H9 (cell line): ENCODE results near the gene POLN. TPM values are rescaled to one million over a fixed set of nuclear protein-coding genes. Genes with fewer than 3 reads are reported as not detected.
A peak's percentile ranks its signal among the peaks of the same experiment; 100 is the strongest.

Source experiments
- DNase-seq: peaks from one replicate; pipeline ENCODE4 v3.0.0-alpha.2; 2017
- H2AFZ ChIP-seq: one replicate; pipeline ENCODE4 v1.6.1; 2013; ENCODE audit warnings: mild to moderate bottlenecking, low read length, control low read depth, moderate library complexity
- H2AK5ac ChIP-seq: 2 replicates; pipeline ENCODE4 v1.6.1; 2013; ENCODE audit warnings: low read length, control low read depth, mixed read lengths; ENCODE audit not compliant: insufficient read length
- H2BK120ac ChIP-seq: one replicate; pipeline ENCODE4 v1.6.1; 2013; ENCODE audit warnings: low read depth, mild to moderate bottlenecking, low read length, control low read depth, inconsistent platforms; ENCODE audit not compliant: poor library complexity, severe bottlenecking
- H2BK12ac ChIP-seq: 2 replicates; pipeline ENCODE4 v1.6.1; 2013; ENCODE audit warnings: low read length, control low read depth, mixed read lengths, low read depth; ENCODE audit not compliant: insufficient read length
- H2BK15ac ChIP-seq: 2 replicates; pipeline ENCODE4 v1.6.1; 2013; ENCODE audit warnings: low read depth, low read length, control low read depth
- H2BK20ac ChIP-seq: one replicate; pipeline ENCODE4 v1.6.1; 2013; ENCODE audit warnings: low read depth, mild to moderate bottlenecking, low read length, control low read depth, inconsistent platforms; ENCODE audit not compliant: poor library complexity, severe bottlenecking
- H2BK5ac ChIP-seq: 2 replicates; pipeline ENCODE4 v1.6.1; 2013; ENCODE audit warnings: low read length, control low read depth, mixed read lengths; ENCODE audit not compliant: insufficient read length
- H3K14ac ChIP-seq: 2 replicates; pipeline ENCODE4 v1.6.1; 2013; ENCODE audit warnings: low read length, control low read depth; ENCODE audit not compliant: insufficient read depth
- H3K18ac ChIP-seq: 2 replicates; pipeline ENCODE4 v1.6.1; 2013; ENCODE audit warnings: low read depth, mild to moderate bottlenecking, mixed read lengths, low read length, control low read depth; ENCODE audit not compliant: insufficient read length
- H3K23ac ChIP-seq: 2 replicates; pipeline ENCODE4 v1.6.1; 2013; ENCODE audit warnings: low read length, control low read depth, mixed read lengths, low read depth; ENCODE audit not compliant: insufficient read length
- H3K23me2 ChIP-seq: 2 replicates; pipeline ENCODE4 v1.6.1; 2013; ENCODE audit warnings: low read depth, mild to moderate bottlenecking, mixed read lengths, low read length, control low read depth; ENCODE audit not compliant: insufficient read length, poor library complexity, severe bottlenecking
- H3K27ac ChIP-seq: 2 replicates; pipeline ENCODE4 v1.5.1; 2013; ENCODE audit warnings: low read length, control low read depth, mixed read lengths, low read depth; ENCODE audit not compliant: insufficient read length
- H3K27me3 ChIP-seq: 2 replicates; pipeline ENCODE4 v1.6.1; 2013; ENCODE audit warnings: low read length, control low read depth, inconsistent platforms; ENCODE audit not compliant: insufficient read depth
- H3K4ac ChIP-seq: 2 replicates; pipeline ENCODE4 v1.6.1; 2013; ENCODE audit warnings: low read depth, mild to moderate bottlenecking, control low read depth, inconsistent platforms, low read length, moderate library complexity
- H3K4me1 ChIP-seq: 2 replicates; pipeline ENCODE4 v1.6.1; 2013; ENCODE audit warnings: low read length, control low read depth, inconsistent platforms; ENCODE audit not compliant: insufficient read depth
- H3K4me2 ChIP-seq: 2 replicates; pipeline ENCODE4 v1.6.1; 2013; ENCODE audit warnings: low read length, control low read depth, mixed read lengths; ENCODE audit not compliant: insufficient read length, insufficient read depth
- H3K56ac ChIP-seq: 2 replicates; pipeline ENCODE4 v1.6.1; 2013; ENCODE audit warnings: low read depth, mild to moderate bottlenecking, mixed read lengths, low read length, control low read depth; ENCODE audit not compliant: insufficient read length
- H3K79me1 ChIP-seq: 2 replicates; pipeline ENCODE4 v1.6.1; 2013; ENCODE audit warnings: low read depth, mild to moderate bottlenecking, moderate library complexity, low read length, control low read depth, inconsistent platforms; ENCODE audit not compliant: insufficient read depth, poor library complexity, severe bottlenecking
- H3K79me2 ChIP-seq: 2 replicates; pipeline ENCODE4 v1.6.1; 2013; ENCODE audit warnings: low read length, control low read depth, inconsistent platforms; ENCODE audit not compliant: insufficient read depth
- H3K9ac ChIP-seq: 2 replicates; pipeline ENCODE4 v1.6.1; 2013; ENCODE audit warnings: low read length, control low read depth, mixed read lengths; ENCODE audit not compliant: insufficient read length; ENCODE audit errors: extremely low read depth
- H3K9me3 ChIP-seq: one replicate; pipeline ENCODE4 v1.6.1; 2013; ENCODE audit warnings: low read depth, low read length, inconsistent platforms; ENCODE audit not compliant: control insufficient read depth
- H3T11ph ChIP-seq: one replicate; pipeline ENCODE4 v1.6.1; 2013; ENCODE audit warnings: mild to moderate bottlenecking, low read length, control low read depth, inconsistent platforms
- H4K20me1 ChIP-seq: one replicate; pipeline ENCODE4 v1.6.1; 2013; ENCODE audit not compliant: control insufficient read depth, insufficient read length, insufficient read depth
- H4K5ac ChIP-seq: 2 replicates; pipeline ENCODE4 v1.6.1; 2013; ENCODE audit warnings: low read depth, mild to moderate bottlenecking, mixed read lengths, low read length, control low read depth; ENCODE audit not compliant: insufficient read length
- H4K8ac ChIP-seq: replicated peaks from 2 replicates; pipeline ENCODE4 v1.6.1; 2013; ENCODE audit warnings: low read length, control low read depth, mixed read lengths, low read depth; ENCODE audit not compliant: insufficient read length
- H4K91ac ChIP-seq: 2 replicates; pipeline ENCODE4 v1.6.1; 2013; ENCODE audit warnings: low read depth, mild to moderate bottlenecking, moderate library complexity, mixed read lengths, low read length, control low read depth; ENCODE audit not compliant: insufficient read length
- H3K27ac Mint-ChIP-seq, 3 experiments: 2 replicates in 2 of 3; 3 replicates in 1 of 3; pipeline ENCODE4 v1.8.0; 2020 to 2021; ENCODE audit warnings: mixed read lengths in 3 of 3, mild to moderate bottlenecking in 1 of 3, moderate library complexity in 1 of 3
- H3K27me3 Mint-ChIP-seq: 2 replicates; pipeline ENCODE4 v1.8.0; 2021; ENCODE audit warnings: low read depth, mild to moderate bottlenecking, moderate library complexity, mixed read lengths
- H3K36me3 Mint-ChIP-seq, 3 experiments: 2 replicates in 2 of 3; 3 replicates in 1 of 3; pipeline ENCODE4 v1.8.0; 2020 to 2021; ENCODE audit warnings: low read depth in 3 of 3, mixed read lengths in 3 of 3; ENCODE audit not compliant: insufficient read depth in 1 of 3
- H3K4me1 Mint-ChIP-seq, 2 experiments: 2 replicates each; pipeline ENCODE4 v1.8.0; 2020; ENCODE audit warnings: mixed read lengths in 2 of 2
- H3K4me3 Mint-ChIP-seq, 2 experiments: 2 replicates in 1 of 2; 3 replicates in 1 of 2; pipeline ENCODE4 v1.8.0; 2020 to 2021; ENCODE audit warnings: mild to moderate bottlenecking in 2 of 2, mixed read lengths in 2 of 2, moderate library complexity in 1 of 2
- H3K9me3 Mint-ChIP-seq, 2 experiments: 2 replicates in 1 of 2; 3 replicates in 1 of 2; pipeline ENCODE4 v1.8.0; 2020; ENCODE audit warnings: mild to moderate bottlenecking in 2 of 2, mixed read lengths in 2 of 2, moderate library complexity in 1 of 2
- WGBS: extraction: QIAGEN DNeasy Blood & Tissue Kit; methylation state at CpG from one replicate; pipeline ENCODE4 v1.1.7; 2013; ENCODE audit warnings: missing lambda C conversion rate, low lambda C conversion rate, mixed read lengths; ENCODE audit not compliant: insufficient read length; ENCODE audit errors: extremely low coverage; 5-methylcytosine and 5-hydroxymethylcytosine counted together
- total RNA-seq: library from RNA; stranded (reverse); gene quantifications from 2 replicates; pipeline ENCODE4 v1.2.1, GENCODE V29; 2021
- TF ChIP-seq, protein P1 (sequence below): fragments of 200-600 bp; sonication (generic); conservative IDR thresholded peaks from 3 replicates; pipeline ENCODE4 v1.8.0; 2021; ENCODE audit warnings: antibody characterized with exemption, mild to moderate bottlenecking

Gene POLN
- total RNA-seq, 1 experiment from 2014 or later: 0.74 TPM

DNA sequence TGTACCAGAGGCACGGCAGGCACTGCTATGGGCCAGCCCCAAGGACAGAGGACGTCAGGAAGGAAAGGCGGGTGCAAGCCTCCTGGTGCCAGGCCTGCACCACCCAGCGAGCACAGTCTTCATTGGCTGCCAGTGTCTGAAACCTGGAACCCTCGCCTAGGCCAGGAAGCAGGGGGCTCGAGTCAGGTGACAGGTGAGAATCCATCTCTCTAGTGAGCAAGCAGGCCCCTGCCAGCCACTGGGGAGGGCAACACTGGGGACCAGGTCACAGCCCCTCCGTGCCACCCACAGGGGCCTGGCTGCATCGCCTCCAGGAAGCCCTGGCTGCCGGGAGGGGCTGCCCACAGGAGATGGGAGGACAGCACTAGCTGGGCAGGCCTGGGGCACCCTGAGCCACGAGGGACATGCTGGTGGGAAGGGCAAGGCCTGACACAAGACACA is 6.9 kb upstream of the POLN start:
- Histone ChIP-seq H4K5ac (no peak overlapping the region), H2BK15ac (no peak overlapping the region), H3T11ph (no peak overlapping the region), H3K4ac (no peak overlapping the region), H3K56ac (no peak overlapping the region), H3K79me1 (no peaks in the 10 kb centered on the region), H4K20me1 (no peaks in the 10 kb centered on the region), H4K8ac (no peak overlapping the region), H3K4me2 (no peak overlapping the region), H3K27ac (no peak overlapping the region), H3K4me1 (no peaks in the 10 kb centered on the region), H3K18ac (no peak overlapping the region), H3K27me3 (no peaks in the 10 kb centered on the region), H3K9me3 (no peaks in the 10 kb centered on the region), H2BK12ac (no peak overlapping the region), H2BK20ac (no peak overlapping the region), H2AFZ (no peak overlapping the region), H2BK5ac (no peak overlapping the region), H2BK120ac (no peak overlapping the region), H2AK5ac (no peak overlapping the region), H3K23me2 (no peaks in the 10 kb centered on the region), H3K9ac (no peak overlapping the region), H3K23ac (no peak overlapping the region), H4K91ac (no peak overlapping the region), H3K14ac (no peak overlapping the region; the same call in 1 of the 2 replicates), H3K79me2 (no peaks in the 10 kb centered on the region)
- no peak for DNase-seq
- TF ChIP-seq, protein P1, sequence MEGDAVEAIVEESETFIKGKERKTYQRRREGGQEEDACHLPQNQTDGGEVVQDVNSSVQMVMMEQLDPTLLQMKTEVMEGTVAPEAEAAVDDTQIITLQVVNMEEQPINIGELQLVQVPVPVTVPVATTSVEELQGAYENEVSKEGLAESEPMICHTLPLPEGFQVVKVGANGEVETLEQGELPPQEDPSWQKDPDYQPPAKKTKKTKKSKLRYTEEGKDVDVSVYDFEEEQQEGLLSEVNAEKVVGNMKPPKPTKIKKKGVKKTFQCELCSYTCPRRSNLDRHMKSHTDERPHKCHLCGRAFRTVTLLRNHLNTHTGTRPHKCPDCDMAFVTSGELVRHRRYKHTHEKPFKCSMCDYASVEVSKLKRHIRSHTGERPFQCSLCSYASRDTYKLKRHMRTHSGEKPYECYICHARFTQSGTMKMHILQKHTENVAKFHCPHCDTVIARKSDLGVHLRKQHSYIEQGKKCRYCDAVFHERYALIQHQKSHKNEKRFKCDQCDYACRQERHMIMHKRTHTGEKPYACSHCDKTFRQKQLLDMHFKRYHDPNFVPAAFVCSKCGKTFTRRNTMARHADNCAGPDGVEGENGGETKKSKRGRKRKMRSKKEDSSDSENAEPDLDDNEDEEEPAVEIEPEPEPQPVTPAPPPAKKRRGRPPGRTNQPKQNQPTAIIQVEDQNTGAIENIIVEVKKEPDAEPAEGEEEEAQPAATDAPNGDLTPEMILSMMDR: no peak
- Mint-ChIP-seq H3K9me3 (peaks cover 7 to 12% of the 10 kb centered on the region in 2 experiments), H3K36me3 (peaks cover 3 to 11% (median 4%) of the 10 kb centered on the region in 3 experiments), H3K27ac (0 out of 7 replicates have a peak overlapping the region, but pooled peaks of 1 of the 3 experiments have one; percentile 12), H3K27me3 (peaks cover under 1% of the 10 kb centered on the region; the same call in 1 of the 2 replicates), H3K4me1 (peaks cover 0 to 7% of the 10 kb centered on the region in 2 experiments; a peak in 2 of 4 replicates), H3K4me3 (no peak overlapping the region)
- no CpG with 5 or more reads among the region's 10 CpGs for WGBS
